HG03521 (cell line): Measurements from ENCODE around the gene GOLPH3.

Experiments
- ATAC-seq: cut with Tn5 transposase; IDR thresholded peaks from one replicate; pipeline ENCODE4 v1.9.1; 2021; ENCODE audit warnings: mild to moderate bottlenecking, moderate library complexity; ENCODE audit not compliant: unreplicated experiment

Gene GOLPH3

GRCh38 chr5:32076699-32077695, 97.1 kb downstream of the GOLPH3 start:
- ATAC-seq: no peak
